ENCODE results near the gene TRANK1.
"Not testable (repeated sequence)": the region's sequence is repeated elsewhere in the genome, so short reads cannot be mapped to it uniquely, and the experiment has no call there.

The TRANK1 gene

DNA sequence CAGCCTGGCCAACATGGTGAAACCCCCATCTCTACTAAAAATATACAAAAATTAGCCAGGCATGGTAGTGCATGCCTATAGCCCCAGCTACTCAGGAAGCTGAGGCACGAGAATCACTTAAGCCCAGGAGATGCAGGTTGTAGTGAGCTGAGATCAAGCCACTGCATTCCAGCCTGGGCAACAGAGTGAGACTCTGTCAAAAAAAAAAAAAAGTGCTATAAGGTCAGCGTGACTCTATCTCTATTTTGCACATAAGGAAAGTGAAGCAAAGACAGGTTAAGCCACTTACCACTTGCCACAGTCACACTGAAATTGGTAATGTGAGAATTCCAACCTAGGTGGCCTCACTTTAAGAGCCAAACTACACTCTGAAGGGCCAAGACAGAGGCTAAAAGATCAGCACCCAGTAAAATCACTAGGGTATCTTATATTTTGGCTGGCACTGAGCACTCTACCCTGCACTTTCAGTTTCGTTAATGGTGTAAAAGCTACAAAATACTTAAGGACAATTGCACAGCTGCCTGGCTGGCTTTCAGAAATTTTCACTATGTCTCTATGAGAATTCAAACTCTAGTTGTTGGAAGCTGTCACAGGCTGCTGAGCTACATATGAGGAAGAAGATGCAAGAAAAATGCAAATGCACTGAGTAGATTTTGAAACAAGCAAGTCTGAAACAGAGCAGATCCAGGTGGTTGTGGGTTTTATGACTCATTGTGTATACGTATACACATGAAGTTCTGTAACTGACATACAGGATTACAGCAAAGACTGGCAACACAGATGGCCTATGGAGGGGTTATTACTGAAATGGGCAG, 32.7 kb downstream of the TRANK1 start:
- DNase-seq = no peak

DNA sequence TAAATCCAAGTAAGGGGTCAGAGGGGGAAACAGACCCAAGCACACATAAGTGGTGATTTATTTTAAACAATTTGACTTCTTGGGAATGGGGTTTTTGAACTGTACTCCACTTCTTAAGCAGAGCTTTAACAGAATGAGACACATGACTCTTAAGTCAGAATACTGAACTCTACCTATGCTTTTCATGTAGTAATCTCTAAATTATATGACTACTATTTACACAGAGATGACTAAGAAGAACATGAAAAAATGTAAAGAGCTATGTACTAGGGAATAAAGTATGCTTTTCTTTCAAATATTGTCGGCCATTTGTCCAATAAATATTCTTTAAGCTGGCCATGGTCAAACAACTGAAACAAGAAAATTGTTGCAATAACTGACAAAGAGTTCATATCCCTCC, 35.2 kb downstream of the TRANK1 start:
- no peak for DNase-seq

DNA sequence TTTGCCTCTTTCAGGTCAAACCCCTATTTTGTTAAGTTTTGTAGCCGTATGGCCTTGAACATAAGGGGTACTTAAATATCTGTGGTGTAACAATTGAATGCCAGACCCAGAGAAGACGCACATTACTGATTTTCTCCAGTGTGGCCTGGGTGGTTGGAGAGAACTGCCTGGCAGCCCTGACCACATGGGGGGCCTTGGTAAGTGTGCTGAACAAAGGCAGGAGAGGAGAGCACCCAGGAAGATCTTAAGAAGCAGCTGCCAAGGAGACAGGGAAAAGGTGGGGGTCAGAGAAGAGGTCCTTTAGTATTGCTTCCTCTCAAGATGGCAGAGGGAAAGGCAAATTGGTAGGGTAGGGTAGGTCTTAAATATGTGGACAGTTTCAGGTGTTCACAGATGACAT, 35.7 kb downstream of the TRANK1 start:
- no peak for DNase-seq

DNA sequence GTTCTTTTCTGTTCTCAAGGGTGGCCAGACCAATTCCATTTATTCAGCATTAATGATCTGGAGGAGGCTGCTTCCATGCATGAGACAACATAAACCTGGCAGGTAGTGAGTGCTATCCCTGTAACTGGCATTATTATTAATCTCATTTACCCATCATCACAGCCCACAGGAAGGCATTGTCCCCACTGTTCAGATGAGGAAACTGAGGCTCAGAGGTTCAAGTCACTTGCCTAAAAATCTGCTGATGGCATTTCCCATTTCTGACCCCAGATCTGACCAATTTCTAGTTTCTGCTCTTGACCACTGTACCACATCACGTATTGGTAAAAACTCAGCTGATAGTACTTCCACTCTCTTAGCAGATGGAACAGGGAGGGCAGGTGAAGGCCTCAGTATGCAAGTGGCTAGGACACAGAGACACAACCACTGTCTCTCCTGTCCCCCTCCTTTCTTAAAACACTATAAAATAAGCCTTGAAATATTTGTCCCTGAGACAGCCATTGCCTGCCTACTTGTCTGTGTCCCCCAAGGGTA, 36.1 kb downstream of the TRANK1 start:
- no peak for DNase-seq

DNA sequence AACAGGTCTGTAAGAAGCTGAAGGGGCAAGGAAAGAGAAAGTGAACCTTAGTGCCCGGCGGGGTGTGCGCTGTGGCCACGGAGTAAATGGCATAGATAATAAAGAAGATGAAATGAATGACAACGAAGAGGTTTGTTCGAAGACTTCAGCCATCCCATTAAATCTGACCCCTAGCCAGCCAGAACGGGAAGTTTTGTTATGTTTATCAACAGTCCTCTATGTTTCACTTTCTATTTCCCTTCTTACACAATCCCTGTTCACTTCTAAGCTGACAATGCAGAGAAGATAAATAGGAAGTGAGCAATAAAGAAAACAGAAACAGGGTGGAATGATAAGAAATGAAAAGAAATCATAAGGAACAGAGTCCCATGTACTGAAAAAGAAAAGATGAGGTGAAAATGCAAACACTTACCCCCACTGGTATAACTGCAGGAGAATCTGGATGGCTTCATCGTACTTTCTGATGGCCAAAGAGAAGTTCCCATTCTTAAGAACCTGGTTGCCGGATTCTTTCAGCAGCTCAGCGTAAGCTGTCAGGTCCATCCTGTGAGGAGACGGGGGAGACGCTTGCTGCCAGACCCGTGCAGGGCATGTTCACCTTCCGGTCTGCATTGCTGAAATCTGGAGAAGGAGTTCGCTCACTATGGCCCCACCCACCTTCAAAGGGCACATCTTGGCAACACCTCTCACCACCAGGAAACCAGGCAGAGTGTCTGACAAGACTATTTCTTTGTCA, 36.8 kb downstream of the TRANK1 start:
- no peak for DNase-seq

DNA sequence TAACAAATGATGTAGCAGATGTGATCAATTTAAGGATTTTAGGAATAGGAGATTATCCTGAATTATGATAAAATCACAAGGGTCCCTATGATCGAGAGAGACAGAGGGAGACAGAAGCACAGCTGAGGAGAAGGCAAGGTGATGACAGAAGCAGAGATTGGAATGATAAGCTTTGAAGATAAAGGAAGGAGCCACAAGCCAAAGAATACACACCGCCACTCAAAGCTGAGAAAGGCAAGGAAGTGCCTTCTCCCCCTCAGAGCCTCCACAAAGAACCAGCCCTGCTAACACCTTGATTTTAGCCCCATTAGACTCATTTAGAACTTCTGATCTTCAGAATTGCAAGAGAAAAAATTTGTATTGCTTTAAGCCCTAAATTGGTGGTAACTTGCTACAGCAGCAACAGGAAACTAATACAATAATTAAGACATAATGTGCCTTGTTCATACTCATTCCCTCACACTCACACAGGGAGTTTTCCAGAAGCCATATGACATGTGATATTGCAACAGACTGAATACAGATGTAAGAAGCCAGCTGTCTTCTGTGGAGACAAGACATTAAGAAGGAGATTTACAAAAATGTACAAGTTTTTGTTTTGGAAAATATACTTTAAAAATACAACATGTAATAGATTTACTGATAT, 38.2 kb downstream of the TRANK1 start:
- no peak for DNase-seq

DNA sequence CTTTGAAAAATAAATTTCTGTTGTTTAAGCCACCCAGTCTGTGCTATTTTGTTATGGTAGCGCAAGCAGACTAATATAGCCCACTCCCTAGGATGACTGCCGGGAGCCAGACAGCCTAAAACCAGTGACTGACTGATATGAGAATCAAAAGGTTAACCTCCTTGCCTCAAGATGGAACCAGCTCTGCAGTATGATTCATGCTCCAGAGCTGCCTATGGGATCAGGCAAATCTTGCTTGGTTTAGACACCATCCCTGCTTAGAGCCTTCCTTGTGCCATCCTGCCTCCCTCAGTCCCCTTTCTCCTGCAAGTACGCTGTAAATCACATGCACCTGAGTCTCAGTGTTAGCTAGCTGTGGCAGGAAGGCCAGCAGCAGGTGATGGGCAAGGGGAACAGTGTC, 39.3 kb downstream of the TRANK1 start:
- DNase-seq = no peak

DNA sequence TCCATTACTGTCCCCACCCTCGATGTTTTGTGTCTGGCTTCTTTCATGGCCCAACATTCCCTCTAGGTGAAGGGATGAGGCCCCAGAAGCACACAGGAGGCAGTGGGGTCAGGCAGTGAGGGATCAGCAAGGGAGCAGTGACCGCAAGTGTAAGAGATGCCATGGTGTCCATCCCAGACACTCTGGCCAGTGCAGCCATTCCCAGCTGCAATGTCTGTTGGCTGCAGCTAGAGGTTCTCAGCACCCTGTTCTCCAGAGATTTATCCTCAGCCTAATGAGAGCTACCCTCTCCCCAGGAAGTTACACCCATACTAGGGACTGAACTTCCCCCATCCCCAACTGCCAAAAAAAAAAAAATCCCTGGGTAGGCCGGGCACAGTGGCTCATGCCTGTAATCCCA, 40.2 kb downstream of the TRANK1 start:
- DNase-seq = no peak

DNA sequence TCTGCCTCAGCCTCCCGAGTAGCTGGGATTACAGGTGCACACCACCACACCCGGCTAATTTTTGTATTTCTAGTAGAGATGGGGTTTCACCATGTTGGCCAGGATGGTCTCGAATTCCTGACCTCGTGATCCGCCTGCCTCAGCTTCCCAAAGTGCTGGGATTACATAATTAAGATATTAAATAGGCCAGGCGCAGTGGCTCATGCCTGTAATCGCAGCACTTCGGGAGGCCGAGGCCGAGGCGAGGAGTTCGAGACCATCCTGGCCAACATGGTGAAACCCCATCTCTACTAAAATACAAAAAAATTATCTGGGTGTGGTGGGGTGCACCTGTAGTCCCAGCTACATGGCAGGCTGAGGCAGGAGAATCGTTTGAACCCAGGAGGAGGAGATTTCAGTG, 40.8 kb downstream of the TRANK1 start:
- DNase-seq = not testable (repeated sequence)

DNA sequence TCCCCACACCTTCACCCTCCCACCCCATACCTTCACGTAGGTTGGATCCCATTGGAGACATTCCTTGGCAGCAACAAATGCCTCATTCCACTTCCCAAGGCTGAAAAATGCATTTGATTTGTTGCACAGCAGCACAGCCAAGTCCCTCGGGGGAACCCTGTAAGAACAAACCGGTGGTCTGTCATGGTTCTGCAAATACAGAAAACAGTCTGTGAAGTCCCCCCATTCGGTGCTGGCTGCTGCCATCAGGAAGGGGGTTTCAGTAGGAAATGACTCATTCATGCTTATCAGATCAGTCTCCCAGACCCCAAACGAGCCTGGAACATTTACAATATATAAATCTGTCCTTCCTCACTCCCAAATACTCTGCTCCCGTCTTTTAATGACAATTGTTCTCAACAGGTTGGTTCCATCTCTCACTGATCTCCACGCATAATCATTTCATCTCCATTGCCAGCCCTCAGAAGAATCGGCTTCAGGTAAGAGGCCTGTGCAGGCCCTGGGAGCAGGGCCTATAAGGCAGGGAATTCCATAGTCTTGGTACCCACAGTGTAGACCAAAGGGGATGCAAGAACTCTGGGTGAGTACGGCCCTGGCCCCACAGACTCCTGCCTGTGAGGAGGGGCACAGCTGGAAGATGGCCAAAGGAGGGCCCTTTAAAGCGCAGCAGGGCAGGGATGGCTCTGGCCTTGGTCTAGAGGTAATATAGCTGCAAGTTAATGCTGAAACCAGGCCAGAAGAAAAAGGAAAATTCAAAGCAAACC, 41.6 kb downstream of the TRANK1 start:
- DNase-seq = no peak

DNA sequence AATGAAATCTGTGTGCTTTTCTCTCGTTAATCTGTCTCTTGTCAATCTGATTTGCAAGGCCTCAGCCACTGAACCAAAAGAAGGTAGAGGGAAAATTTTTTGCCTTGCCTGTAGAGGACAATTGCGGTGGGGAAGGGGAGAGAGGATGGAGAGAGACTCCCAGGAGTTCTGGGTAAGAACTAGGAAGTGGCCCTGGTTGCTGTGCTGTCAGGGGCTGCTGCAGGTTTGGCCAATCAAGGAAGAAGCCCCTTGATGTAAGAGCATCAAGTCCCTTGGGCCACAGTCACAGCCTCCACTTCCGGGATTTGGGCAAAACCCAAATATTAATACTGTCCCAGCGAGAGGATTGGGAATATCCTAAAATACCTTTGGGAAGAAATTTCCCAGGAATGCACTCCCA, 43.3 kb downstream of the TRANK1 start:
- no peak for DNase-seq

DNA sequence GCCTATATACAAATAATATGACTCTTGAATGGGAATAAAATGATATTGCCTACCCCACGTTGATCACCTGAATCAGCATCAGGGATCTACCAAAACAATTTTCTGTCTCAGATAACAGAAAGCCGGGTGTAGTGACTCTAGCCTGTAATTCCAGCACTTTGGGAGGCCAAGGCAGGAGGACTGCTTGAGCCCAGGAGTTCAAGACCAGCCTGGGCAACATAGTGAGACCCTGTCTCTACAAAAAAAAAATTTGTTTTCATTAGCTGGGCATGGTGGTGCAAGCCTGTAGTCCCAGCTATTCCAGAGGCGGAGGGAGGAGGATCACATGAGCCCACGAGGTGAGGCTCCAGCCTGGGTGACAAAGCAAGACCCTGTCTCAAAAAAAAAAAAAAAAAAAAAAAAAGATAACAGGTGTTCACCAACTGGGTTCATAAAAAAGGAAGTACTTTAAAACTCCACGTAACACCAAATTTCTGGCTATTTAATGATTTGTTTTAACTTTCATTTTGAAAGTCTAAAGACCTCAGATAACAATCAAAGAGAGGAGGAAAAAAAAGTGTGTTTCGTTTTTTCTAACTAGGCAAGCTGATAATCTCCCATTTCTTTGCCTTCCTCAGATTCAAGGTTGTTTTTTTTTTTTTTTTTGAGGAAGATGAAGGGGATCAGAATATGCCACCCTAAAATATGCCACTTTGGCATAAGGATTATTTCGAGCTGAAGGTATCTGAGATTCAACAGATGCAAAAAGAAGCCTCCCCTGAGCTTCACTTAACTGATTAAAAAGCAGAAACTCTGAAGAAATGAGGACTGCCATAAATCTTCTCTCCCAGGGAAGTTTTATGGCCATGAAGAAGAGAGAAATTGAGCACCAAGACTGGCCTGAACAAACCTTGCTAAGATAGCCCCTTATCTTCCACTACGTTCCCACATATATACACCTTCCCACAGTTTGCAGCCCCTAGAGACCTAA, 44.1 kb downstream of the TRANK1 start:
- no peak for DNase-seq

DNA sequence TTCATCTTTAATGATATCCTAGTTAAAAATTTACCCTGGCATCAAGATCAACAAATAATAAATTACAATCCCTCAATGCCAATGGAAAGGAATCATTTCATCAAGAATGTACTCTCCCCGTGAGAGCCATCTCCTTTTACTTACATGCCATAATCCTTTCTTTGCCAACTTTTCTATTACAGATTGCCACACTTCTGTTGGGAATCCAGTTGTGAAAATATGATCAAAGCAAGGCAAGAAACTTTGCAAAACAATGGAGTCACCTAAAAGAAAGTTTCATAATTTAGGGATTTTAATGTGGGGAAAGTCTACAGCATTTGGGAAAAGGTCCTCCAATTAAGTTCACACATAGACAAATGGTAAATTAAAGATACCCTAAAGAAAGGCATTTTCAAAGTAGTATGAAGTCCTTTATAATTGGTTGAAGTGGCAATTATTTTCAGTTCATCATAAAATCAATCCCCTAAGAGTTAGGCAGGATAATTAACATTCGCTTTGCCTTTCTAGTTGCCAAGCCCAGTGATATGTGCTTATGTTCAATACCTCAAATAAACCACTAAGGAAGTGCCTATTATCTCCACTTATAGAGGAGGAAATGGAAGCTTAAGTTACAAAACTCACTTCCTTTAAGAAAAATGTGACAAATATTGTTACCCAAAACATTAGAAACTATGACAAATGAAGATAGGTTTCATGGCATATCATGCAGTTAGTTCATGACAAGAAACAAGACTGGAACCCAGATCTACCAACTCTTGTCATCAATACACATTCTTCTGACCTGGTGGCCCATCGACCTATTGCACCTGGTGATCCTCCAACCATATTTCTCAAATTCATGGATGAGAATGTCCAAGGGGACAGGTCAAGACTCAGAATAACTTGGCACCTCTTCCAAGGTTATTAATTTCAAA, 49.1 kb downstream of the TRANK1 start:
- no peak for DNase-seq

DNA sequence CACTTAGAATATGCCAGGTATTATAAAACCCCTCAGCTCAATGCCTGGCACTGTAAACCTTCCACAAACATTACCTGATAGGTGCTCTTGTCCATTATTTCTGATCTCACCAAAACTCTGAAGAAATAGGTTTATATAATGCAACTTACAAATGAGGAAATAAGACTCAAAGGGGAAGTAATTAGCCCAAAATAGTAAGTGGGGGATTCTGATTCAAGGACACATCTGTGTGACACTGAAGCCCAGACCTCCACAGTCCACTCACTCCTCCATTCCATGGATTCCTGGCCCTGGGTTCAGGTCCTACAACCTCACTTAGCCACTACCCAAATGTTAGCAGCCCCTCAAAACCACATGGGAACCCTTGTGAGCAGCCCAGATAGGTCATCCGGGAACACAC, 49.9 kb downstream of the TRANK1 start:
- DNase-seq = no peak

DNA sequence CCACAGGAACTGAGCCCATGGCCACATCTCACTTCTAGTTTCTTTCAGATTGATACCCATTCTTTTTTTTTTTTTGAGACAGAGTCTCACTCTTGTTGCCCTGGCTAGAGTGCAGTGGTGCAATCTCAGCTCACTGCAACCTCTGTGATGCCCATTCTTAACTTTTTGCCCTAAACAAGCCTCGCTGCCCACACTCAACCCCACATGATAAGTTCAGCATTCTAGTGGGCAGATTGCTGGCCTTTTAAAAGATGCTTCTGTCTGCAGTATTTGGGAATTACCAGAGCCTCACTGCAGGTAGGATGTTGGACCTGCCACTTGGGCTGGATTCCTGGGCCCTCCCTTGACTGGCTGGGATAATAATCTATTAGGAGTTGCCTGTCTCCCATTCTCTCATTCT, 51.0 kb downstream of the TRANK1 start:
- no peak for DNase-seq

DNA sequence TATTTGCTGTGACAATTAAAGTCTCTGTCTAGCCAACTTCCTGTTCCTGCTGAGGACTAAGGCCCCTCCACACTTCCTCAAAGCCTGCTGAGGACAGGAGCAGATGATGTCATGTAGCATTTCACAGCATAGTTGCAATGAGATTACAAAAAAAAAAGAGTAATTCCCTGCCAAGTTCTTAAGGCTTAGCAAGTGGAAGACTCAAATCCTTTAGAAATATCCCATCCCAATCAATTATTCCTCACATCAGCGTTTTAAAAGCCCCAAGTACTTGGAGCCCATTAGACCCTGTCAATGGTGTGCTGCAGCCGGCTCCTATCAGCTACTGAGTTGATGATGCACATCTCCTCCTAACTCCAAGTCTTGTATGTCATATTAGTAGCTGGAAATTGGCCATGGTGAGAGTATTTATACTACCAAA, 51.7 kb downstream of the TRANK1 start:
- peak; percentile 37 for DNase-seq

DNA sequence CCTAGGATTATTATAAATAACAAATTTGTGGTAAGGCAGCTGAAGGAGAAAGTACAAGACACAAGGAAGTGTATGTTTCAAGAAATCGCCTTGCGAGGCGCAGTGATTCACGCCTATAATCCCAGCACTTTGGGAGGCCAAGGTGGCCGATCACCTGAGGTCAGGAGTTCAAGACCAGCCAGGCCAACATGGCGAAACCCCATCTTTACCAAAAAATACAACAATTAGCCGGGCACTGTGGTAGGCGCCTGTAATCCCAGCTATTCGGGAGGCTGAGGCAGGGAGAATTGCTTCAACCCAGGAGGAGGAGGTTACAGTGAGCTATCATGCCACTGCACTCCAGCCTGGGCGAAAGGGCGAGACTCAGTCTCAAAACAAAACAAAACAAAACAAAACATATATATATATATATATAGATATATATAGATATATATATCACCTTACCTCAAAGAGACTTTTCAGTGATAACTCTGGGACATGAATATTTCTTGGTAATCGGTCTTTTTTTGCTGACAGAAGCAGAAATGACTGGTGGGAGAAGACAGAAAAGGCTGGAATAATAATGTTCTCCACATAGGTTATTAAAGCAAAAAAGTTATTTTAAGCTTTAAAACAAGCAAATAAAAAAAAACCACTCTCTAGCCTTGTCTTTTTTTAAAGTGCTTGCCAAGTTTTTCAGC, 52.3 kb downstream of the TRANK1 start:
- no peak for DNase-seq

DNA sequence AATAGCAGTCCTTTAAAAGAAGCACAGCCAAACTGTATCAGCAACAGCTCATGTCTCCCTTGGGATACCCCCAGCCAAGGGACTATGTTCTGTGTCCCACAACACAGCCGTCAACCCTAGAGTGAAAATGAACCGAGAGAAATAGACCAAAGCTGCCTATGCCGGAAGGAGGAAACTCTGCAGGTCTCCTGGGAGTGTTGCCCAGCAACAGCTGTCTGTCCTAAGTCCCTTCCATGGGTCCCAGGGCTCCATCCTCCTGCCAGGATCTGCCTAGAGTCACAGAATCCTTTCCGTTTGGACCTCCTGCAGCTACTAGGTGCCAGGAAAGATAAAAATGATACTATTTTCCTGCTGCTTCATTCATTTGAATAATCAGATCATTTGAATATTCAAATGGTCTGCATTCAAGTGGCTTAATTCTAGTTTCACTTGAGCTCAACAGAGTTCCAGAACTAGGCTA, 53.1 kb downstream of the TRANK1 start:
- DNase-seq = peak; percentile 28

DNA sequence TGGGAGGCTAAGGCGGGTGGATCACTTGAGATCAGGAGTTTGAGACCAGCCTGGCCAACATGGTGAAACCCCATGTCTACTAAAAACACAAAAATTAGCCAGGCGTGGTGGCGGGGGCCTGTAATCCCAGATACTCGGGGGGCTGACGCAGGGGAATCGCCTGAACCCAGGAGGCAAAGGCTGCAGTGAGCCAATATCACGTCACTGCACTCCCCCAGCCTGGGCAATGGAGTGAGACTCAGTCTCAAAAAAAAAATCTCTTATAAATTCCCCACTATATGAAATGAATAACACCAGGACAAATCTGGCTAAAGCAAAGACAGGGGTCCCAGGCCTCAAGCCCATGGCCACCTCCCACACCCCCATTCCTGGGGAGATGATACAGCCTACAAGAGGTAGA, 53.8 kb downstream of the TRANK1 start:
- not testable (repeated sequence) for DNase-seq

DNA sequence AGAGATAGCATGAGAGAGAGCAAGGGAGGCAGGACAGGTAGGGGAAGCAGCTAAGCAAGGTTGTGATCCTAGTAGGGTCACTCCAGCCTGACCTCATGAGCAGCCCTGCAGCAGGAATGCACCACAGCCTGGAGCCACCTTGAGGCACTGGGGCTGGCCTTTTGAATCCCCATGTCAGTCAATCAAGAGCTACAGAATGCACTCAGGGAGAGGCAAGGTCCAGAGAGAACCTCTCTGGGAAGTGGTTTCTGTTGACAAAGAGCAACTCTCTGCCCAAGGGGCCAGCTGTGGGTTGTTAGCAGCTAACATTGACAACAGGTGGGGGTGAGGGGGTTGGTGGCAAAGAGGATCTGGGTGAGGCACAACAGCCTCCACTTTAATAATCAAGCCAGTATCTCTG, 54.6 kb downstream of the TRANK1 start:
- DNase-seq = no peak
